DOHH2 (cell line): ENCODE results near the gene GATAD2A.
"Not testable (repeated sequence)": the region's sequence is repeated elsewhere in the genome, so short reads cannot be mapped to it uniquely, and the experiment has no call there.

Source experiments
- H3F3A ChIP-seq: fragments of 200-600 bp; sonication (generic), shearing (Covaris generic); 2 replicates; pipeline ENCODE4 v1.6.0; 2016; ENCODE audit warnings: antibody characterized with exemption, mild to moderate bottlenecking; ENCODE audit not compliant: control insufficient read depth, insufficient read depth
- H3K27ac ChIP-seq: fragments of 200-600 bp; sonication (generic); 2 replicates; pipeline ENCODE4 v1.5.1; 2014; ENCODE audit warnings: low read depth, mild to moderate bottlenecking, low read length, moderate library complexity
- H3K27me3 ChIP-seq: fragments of 200-600 bp; sonication (generic); 2 replicates; pipeline ENCODE4 v1.6.1; 2014; ENCODE audit warnings: mild to moderate bottlenecking, low read length, mixed read lengths; ENCODE audit not compliant: control insufficient read depth
- H3K36me3 ChIP-seq: fragments of 200-600 bp; sonication (generic); 2 replicates; pipeline ENCODE4 v1.6.1; 2014; ENCODE audit warnings: mild to moderate bottlenecking, low read length, moderate library complexity, mixed read lengths; ENCODE audit not compliant: control insufficient read depth
- H3K4me1 ChIP-seq: fragments of 200-600 bp; sonication (generic); 2 replicates; pipeline ENCODE4 v1.6.1; 2014; ENCODE audit warnings: mild to moderate bottlenecking, low read length, mixed read lengths; ENCODE audit not compliant: control insufficient read depth
- H3K4me2 ChIP-seq: fragments of 200-600 bp; sonication (generic); 2 replicates; pipeline ENCODE4 v1.6.0; 2014; ENCODE audit warnings: mild to moderate bottlenecking, low read length, moderate library complexity
- H3K4me3 ChIP-seq: fragments of 200-600 bp; sonication (generic); 2 replicates; pipeline ENCODE4 v1.5.1; 2014; ENCODE audit warnings: mild to moderate bottlenecking, low read length, mixed read lengths
- H3K79me2 ChIP-seq: fragments of 200-600 bp; sonication (generic); 2 replicates; pipeline ENCODE4 v1.6.1; 2014; ENCODE audit warnings: mild to moderate bottlenecking, low read length, mixed read lengths; ENCODE audit not compliant: control insufficient read depth
- H3K9me2 ChIP-seq: fragments of 200-600 bp; sonication (generic); replicated peaks from 2 replicates; pipeline ENCODE4 v1.6.1; 2014; ENCODE audit warnings: mild to moderate bottlenecking, low read length, mixed read lengths; ENCODE audit not compliant: control insufficient read depth
- H3K9me3 ChIP-seq: fragments of 200-600 bp; sonication (generic); 2 replicates; pipeline ENCODE4 v1.6.1; 2014; ENCODE audit warnings: antibody characterized with exemption, low read length, mixed read lengths; ENCODE audit not compliant: control insufficient read depth, insufficient read depth
- H4K20me1 ChIP-seq: fragments of 200-600 bp; sonication (generic); 2 replicates; pipeline ENCODE4 v1.6.0; 2014; ENCODE audit warnings: low read depth, mild to moderate bottlenecking, antibody characterized with exemption, low read length, moderate library complexity; ENCODE audit not compliant: control insufficient read depth, insufficient read depth
- EZH2phosphoT487 ChIP-seq: fragments of 200-600 bp; sonication (generic); IDR thresholded peaks from 2 replicates; pipeline ENCODE4 v1.6.1; 2017; ENCODE audit warnings: borderline replicate concordance, mild to moderate bottlenecking, antibody characterized with exemption, low read length, moderate library complexity, mixed read lengths
- TF ChIP-seq, protein P1 (sequence below): fragments of 200-600 bp; sonication (generic); IDR thresholded peaks from one replicate; pipeline ENCODE4 v1.5.1; 2014; ENCODE audit warnings: antibody characterized with exemption, mild to moderate bottlenecking, low read depth, low read length; ENCODE audit not compliant: poor library complexity, severe bottlenecking

Gene GATAD2A

DNA sequence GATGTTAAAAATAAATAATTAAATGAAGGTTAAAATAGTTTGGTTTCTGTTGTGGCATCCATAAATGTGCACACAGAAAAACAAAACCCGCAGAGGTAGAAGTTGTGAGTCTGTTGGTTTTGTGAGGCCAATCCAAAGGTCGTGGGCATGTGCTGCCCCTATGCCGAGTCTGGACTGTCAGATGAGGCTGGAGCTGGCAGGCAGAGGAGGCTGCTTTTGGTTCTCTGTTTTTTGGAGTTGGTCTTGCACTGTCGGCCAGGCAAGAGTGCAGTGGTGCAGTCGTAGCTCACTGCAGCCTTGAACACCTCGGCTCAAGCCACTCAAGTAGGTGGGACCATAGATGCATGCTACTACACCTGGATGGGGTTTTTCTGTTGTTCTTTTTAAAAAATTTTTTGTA is 66.2 kb downstream of the GATAD2A start:
- Histone ChIP-seq H3K4me3 (peak overlapping the region; percentile 37), H3K36me3 (peaks cover 75% of the 10 kb centered on the region), H3K9me3 (peaks cover 20% of the 10 kb centered on the region), H3K9me2 (no peaks in the 10 kb centered on the region), H3K27ac (peak overlapping the region; percentile 61), H3K79me2 (peaks cover 98% of the 10 kb centered on the region), H3K4me1 (peaks cover 57% of the 10 kb centered on the region), H3K27me3 (no peaks in the 10 kb centered on the region), H3K4me2 (peak overlapping the region; percentile 54), H4K20me1 (peaks cover 9% of the 10 kb centered on the region), H3F3A (peaks cover 8% of the 10 kb centered on the region)
- TF ChIP-seq EZH2phosphoT487, result no peak
- TF ChIP-seq, protein P1, sequence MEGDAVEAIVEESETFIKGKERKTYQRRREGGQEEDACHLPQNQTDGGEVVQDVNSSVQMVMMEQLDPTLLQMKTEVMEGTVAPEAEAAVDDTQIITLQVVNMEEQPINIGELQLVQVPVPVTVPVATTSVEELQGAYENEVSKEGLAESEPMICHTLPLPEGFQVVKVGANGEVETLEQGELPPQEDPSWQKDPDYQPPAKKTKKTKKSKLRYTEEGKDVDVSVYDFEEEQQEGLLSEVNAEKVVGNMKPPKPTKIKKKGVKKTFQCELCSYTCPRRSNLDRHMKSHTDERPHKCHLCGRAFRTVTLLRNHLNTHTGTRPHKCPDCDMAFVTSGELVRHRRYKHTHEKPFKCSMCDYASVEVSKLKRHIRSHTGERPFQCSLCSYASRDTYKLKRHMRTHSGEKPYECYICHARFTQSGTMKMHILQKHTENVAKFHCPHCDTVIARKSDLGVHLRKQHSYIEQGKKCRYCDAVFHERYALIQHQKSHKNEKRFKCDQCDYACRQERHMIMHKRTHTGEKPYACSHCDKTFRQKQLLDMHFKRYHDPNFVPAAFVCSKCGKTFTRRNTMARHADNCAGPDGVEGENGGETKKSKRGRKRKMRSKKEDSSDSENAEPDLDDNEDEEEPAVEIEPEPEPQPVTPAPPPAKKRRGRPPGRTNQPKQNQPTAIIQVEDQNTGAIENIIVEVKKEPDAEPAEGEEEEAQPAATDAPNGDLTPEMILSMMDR, result no peak

DNA sequence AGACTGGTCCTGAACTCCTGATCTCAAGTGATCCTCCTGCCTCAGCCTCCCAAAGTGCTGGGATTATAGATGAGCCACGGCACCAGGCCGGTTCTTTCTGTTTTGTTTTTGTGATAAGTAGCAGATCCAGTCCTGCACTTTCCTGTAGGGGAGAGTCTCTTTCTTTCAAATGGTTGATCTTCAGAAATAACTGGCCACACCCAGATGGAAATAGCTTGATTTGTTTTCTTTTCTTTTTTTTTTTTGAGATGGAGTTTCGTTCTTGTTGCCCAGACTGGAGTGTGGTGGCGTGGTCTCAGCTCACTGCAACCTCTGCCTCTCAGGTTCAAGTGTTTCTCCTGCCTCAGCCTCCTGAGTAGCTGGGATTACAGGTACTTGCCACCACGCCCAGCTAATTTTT is 66.6 kb downstream of the GATAD2A start:
- peaks cover 57% of the 10 kb centered on the region for H3K4me1 ChIP-seq
- peak overlapping the region; percentile 61 for H3K27ac ChIP-seq
- peaks cover 100% of the 10 kb centered on the region for H3K79me2 ChIP-seq
- H3K27me3 ChIP-seq, H3F3A ChIP-seq, H3K9me2 ChIP-seq, H4K20me1 ChIP-seq: not testable (repeated sequence)
- peak overlapping the region; percentile 37 for H3K4me3 ChIP-seq
- peaks cover 74% of the 10 kb centered on the region for H3K36me3 ChIP-seq
- H3K9me3 ChIP-seq, result peaks cover 17% of the 10 kb centered on the region
- peak overlapping the region; percentile 54 for H3K4me2 ChIP-seq

DNA sequence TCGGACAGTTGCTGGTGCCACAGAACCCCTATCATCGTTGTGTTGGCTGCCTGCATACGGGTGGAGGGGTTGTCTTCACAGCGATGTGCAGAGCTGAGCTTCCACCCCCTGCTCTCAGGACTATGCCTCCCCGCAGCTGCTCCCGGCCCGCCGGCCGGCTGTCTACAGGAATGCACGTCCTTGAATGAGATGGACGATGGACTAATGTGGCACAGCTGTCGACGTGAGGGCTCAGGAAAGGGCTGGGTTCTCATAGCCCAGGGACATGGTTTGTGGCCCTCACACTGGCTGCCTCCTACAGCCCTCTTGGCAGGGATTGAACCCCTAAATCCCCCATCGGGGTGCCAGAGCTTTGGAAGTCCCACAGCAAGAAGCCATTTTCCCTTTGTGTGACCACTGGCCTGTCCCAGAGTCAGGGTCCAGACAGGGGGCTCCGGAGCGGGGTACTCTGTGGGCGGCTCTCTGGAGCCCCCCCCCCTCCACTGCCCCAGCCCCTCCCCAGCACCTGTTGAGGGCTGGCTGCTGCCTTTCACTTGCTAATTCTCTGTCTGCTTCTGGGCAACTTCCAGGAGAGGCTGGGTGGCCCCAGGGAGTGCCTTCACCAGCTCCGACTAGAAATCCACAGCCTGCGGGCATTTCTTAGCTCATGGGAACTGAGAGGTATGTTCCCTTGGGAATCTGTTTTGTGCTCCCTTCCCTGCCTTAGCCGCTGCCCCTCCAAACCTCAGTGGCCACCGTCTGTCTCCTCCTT is 69.7 kb downstream of the GATAD2A start:
- Histone ChIP-seq H3K27ac (no peak overlapping the region), H3K79me2 (peaks cover 100% of the 10 kb centered on the region), H4K20me1 (peaks cover 9% of the 10 kb centered on the region)

More for the DNA sequence above, 69.7 kb downstream of the GATAD2A start:
- no peak overlapping the region for H3K4me2 ChIP-seq
- H3K4me1 ChIP-seq, result peaks cover 43% of the 10 kb centered on the region
- no peak for TF ChIP-seq EZH2phosphoT487
- TF ChIP-seq, protein P1, result no peak
- H3K9me3 ChIP-seq, result no peaks in the 10 kb centered on the region
- no peaks in the 10 kb centered on the region for H3K27me3 ChIP-seq
- H3K4me3 ChIP-seq, result no peak overlapping the region
- H3K36me3 ChIP-seq, result peaks cover 66% of the 10 kb centered on the region
- peaks cover 7% of the 10 kb centered on the region; the same call in 1 of the 2 replicates for H3F3A ChIP-seq
- H3K9me2 ChIP-seq, result no peaks in the 10 kb centered on the region
